Measurements from ENCODE around the gene GOLGA6L10.
"Not testable (repeated sequence)": the region's sequence is repeated elsewhere in the genome, so short reads cannot be mapped to it uniquely, and the experiment has no call there.

Gene GOLGA6L10

GRCh38 chr15:82317091-82317489 lies 32.2 kb downstream of the GOLGA6L10 start:
- no peak for DNase-seq

GRCh38 chr15:82316247-82317090 lies 32.8 kb downstream of the GOLGA6L10 start:
- not testable (repeated sequence) for DNase-seq

- DNase-seq, result no peak
These were observed 33.6 kb downstream of the GOLGA6L10 start for GRCh38 chr15:82315519-82316246.

- no peak for DNase-seq
These were observed 34.3 kb downstream of the GOLGA6L10 start for GRCh38 chr15:82314769-82315518.

- not testable (repeated sequence) for DNase-seq
These were observed 35.1 kb downstream of the GOLGA6L10 start for GRCh38 chr15:82313951-82314768.

- DNase-seq, result no peak
These were observed 35.8 kb downstream of the GOLGA6L10 start for GRCh38 chr15:82313446-82313845.

- DNase-seq, result no peak
These were observed 36.5 kb downstream of the GOLGA6L10 start for GRCh38 chr15:82312586-82313349.

- not testable (repeated sequence) for DNase-seq
These were observed 38.0 kb downstream of the GOLGA6L10 start for GRCh38 chr15:82311321-82311720.

GRCh38 chr15:82309802-82310201 lies 39.5 kb downstream of the GOLGA6L10 start:
- DNase-seq, result no peak

GRCh38 chr15:82307714-82308081 lies 41.6 kb downstream of the GOLGA6L10 start:
- DNase-seq, result no peak

GRCh38 chr15:82306791-82307713 lies 42.2 kb downstream of the GOLGA6L10 start:
- DNase-seq, result no peak

- no peak for DNase-seq
These were observed 43.6 kb downstream of the GOLGA6L10 start for GRCh38 chr15:82305621-82306048.

GRCh38 chr15:82304778-82305090 lies 44.5 kb downstream of the GOLGA6L10 start:
- no peak for DNase-seq

- DNase-seq, result no peak
These were observed 45.1 kb downstream of the GOLGA6L10 start for GRCh38 chr15:82303956-82304777.

GRCh38 chr15:82301296-82302016 lies 47.8 kb downstream of the GOLGA6L10 start:
- no peak for DNase-seq

- DNase-seq, result no peak
These were observed 48.4 kb downstream of the GOLGA6L10 start for GRCh38 chr15:82300883-82301282.

- not testable (repeated sequence) for DNase-seq
These were observed 48.9 kb downstream of the GOLGA6L10 start for GRCh38 chr15:82300326-82300725.

- DNase-seq, result not testable (repeated sequence)
These were observed 49.8 kb downstream of the GOLGA6L10 start for GRCh38 chr15:82299511-82299914.

GRCh38 chr15:82298520-82298919 lies 50.8 kb downstream of the GOLGA6L10 start:
- DNase-seq, result peak; percentile 52
